ENCODE measurements around the gene MS4A4E. TPM values are rescaled to one million over a fixed set of nuclear protein-coding genes. Genes with fewer than 3 reads are reported as not detected.

MS4A4E gene
- not detected in 2 replicates for total RNA-seq

DNA sequence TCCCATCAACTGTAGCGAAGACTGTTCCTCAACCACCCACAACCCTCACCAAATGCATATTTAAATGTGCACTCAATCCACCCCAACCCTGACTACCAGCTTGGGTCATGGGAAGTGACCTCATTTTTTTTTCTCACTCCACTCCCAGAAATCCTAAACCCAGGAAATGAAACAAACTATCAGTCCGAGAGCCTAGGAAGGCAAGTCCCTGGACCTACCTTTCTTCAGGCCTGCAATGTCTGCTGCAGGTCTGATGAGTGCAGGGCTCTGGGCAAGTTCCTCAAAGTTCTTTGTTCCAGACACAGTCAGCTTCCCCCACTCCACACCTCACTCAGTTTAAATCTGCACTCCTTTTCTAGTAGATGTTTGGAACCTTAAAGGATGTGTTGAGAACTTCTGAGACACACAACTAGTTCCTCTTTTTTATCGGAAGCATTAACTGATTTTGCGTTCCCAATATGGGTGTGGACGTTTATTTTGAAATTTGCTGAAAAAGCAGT, at the start of gene MS4A4E:
MS4A4E (minus strand) TSS at position 398 of the 500 bp plus-strand sequence. CDS start 13,082 bp downstream, outside the sequence.

DNA sequence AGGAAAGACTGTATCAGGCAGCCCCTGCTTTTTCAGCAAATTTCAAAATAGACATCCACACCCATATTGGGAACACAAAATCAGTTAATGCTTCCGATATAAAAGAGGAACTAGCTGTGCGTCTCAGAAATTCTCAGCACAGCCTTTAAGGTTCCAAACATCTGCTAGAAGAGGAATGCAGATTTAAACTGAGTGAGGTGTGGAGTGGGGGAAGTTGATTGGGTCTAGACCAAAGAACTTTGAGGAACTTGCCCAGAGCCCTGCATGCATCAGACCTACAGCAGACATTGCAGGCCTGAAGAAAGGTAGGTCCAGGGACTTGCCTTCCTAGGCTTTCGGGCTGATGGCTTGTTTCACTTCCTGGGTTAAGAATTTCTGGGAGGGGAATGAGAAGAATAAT, 37.5 kb upstream of the MS4A4E start, which contains the start of gene MS4A4A:
MS4A4A (plus strand) TSS at position 255 of the 400 bp plus-strand sequence; CDS start at position 265, 10 bp downstream.

DNA sequence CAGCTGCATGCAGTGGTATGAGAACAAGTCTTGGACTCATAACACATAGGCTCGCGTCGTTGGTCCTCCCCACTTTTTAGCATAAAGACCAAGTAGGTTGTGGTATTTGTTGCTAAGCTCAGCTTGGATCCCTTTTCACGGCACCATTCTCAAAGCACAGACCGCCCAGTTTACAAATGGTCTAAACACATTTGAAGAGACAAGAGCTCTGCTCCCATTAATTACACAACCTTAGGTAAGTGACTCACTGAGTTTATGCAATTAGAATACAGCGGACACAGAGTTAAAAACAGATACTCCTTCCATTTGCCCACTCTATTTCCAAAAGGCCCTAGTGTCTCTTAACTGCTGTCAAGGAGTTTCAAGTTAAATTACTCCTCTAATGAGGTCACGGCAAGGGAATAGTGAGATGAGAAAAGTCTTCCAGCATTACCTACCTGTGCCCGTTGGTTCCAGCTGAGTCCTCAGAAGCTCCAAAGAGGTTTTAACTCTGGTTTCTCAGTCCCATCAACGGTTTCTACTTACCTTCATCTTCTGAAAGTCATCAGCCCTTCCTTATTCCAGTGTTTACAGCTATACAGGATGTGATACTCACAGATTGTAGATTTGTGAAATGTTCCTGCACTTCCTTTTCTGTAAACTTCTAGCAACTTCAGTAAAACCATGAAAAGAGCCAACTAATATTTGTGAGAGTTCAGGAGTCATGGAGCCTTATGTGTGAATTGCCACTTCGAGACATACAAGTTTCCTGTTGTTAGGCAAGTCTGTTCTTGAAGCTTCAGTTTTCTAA, 60.2 kb downstream of the MS4A4E start, which contains the start of gene MS4A6A:
MS4A6A (minus strand) TSS at position 543 of the 790 bp plus-strand sequence. CDS start 1,356 bp downstream, outside the sequence.

Other genes with a start within 250 kb of the MS4A4E start
- gene OOSP4B, start 226.0 kb downstream of the MS4A4E start, total RNA-seq: not detected in 2 replicates
- gene OOSP2, start 202.7 kb downstream of the MS4A4E start, total RNA-seq: not detected in 2 replicates
- gene MS4A3, start 186.5 kb downstream of the MS4A4E start, total RNA-seq: not detected in 2 replicates
- gene MS4A2, start 154.5 kb downstream of the MS4A4E start, total RNA-seq: not detected in 2 replicates
- gene MS4A6A, start 60.1 kb downstream of the MS4A4E start, total RNA-seq: not detected in 2 replicates
- not detected in 2 replicates for gene MS4A4A, start 37.5 kb upstream of the MS4A4E start, total RNA-seq
- gene MS4A6E, start 84.1 kb upstream of the MS4A4E start, total RNA-seq: not detected in 2 replicates
- gene MS4A7, start 135.4 kb upstream of the MS4A4E start, total RNA-seq: not detected in 2 replicates
- not detected in 2 replicates for gene MS4A14, start 153.3 kb upstream of the MS4A4E start, total RNA-seq
- gene MS4A5, start 186.4 kb upstream of the MS4A4E start, total RNA-seq: not detected in 2 replicates
- not detected in 2 replicates for gene MS4A1, start 212.7 kb upstream of the MS4A4E start, total RNA-seq
- not detected in 2 replicates for gene MS4A12, start 249.6 kb upstream of the MS4A4E start, total RNA-seq

Measured in bronchus fibroblast of lung (primary cell).